ENCODE results near the gene VPS29. TPM values are rescaled to one million over a fixed set of nuclear protein-coding genes. Genes with fewer than 3 reads are reported as not detected.

Gene VPS29
- polyA plus RNA-seq, 1 donor from 2014 or later: 222 TPM

GRCh38 chr12:110516995-110517394 is 15.1 kb upstream of the VPS29 start:
- H3K79me2 ChIP-seq (replicated peaks; ENCODE audit: insufficient read depth, low read length): no peaks in the 10 kb centered on the region
- TF ChIP-seq EZH2 (IDR thresholded peaks at IDR 0.05; ENCODE audit: borderline replicate concordance, insufficient read depth, low read length, poor library complexity, severe bottlenecking) (no peak), EP300 (conservative IDR thresholded peaks at IDR 0.05; ENCODE audit: poor library complexity, severe bottlenecking) (no peak), CTCF (IDR thresholded peaks at IDR 0.05; ENCODE audit: poor library complexity, severe bottlenecking) (no peak), RAD21 (conservative IDR thresholded peaks at IDR 0.05) (no peak), SMC3 (conservative IDR thresholded peaks at IDR 0.05; ENCODE audit: poor library complexity) (no peak), MXI1 (conservative IDR thresholded peaks at IDR 0.05; ENCODE audit: poor library complexity, severe bottlenecking) (no peak), TAF1 (IDR thresholded peaks at IDR 0.05; ENCODE audit: low read depth) (no peak), POLR2AphosphoS5 (IDR thresholded peaks at IDR 0.05) (no peak), REST (IDR thresholded peaks at IDR 0.05; ENCODE audit: borderline replicate concordance) (no peak)
- H3K27ac ChIP-seq (ENCODE audit: low read length): no peak overlapping the region
- no peak overlapping the region for H3K9ac ChIP-seq (ENCODE audit: low read length)
- no peaks in the 10 kb centered on the region for H3K36me3 ChIP-seq (ENCODE audit: insufficient read depth, low read length)
- no peaks in the 10 kb centered on the region for H3K27me3 ChIP-seq (ENCODE audit: insufficient read depth, low read depth, low read length)
- no peaks in the 10 kb centered on the region for H4K20me1 ChIP-seq (ENCODE audit: insufficient read depth)
- no peak overlapping the region for H2AFZ ChIP-seq (ENCODE audit: low read depth, low read length)
- H3K9me2 ChIP-seq (ENCODE audit: insufficient read depth, low read length): no peaks in the 10 kb centered on the region
- no peak overlapping the region for H3K4me3 ChIP-seq (ENCODE audit: low read length)
- H3F3A ChIP-seq (ENCODE audit: insufficient read depth, low read length, poor library complexity, severe bottlenecking): no peaks in the 10 kb centered on the region
- H3K9me3 ChIP-seq (ENCODE audit: low read length): no peaks in the 10 kb centered on the region
- H3K4me2 ChIP-seq (ENCODE audit: low read length): no peak overlapping the region

- no peak overlapping the region for H3K9ac ChIP-seq (ENCODE audit: low read length)
- no peak overlapping the region for H2AFZ ChIP-seq (ENCODE audit: low read depth, low read length)
Measured at GRCh38 chr12:110514363-110514762, 12.5 kb upstream of the VPS29 start.

More at GRCh38 chr12:110514363-110514762, 12.5 kb upstream of the VPS29 start:
- Histone ChIP-seq H3K27ac (ENCODE audit: low read length) (no peak overlapping the region), H3K9me3 (ENCODE audit: low read length) (no peaks in the 10 kb centered on the region), H4K20me1 (ENCODE audit: insufficient read depth) (no peaks in the 10 kb centered on the region), H3K79me2 (replicated peaks; ENCODE audit: insufficient read depth, low read length) (no peaks in the 10 kb centered on the region), H3F3A (ENCODE audit: insufficient read depth, low read length, poor library complexity, severe bottlenecking) (no peaks in the 10 kb centered on the region), H3K4me3 (ENCODE audit: low read length) (no peak overlapping the region), H3K36me3 (ENCODE audit: insufficient read depth, low read length) (no peaks in the 10 kb centered on the region), H3K9me2 (ENCODE audit: insufficient read depth, low read length) (no peaks in the 10 kb centered on the region), H3K27me3 (ENCODE audit: insufficient read depth, low read depth, low read length) (no peaks in the 10 kb centered on the region), H3K4me2 (ENCODE audit: low read length) (no peak overlapping the region)
- TF ChIP-seq EP300 (conservative IDR thresholded peaks at IDR 0.05; ENCODE audit: poor library complexity, severe bottlenecking): no peak
- TF ChIP-seq POLR2AphosphoS5 (IDR thresholded peaks at IDR 0.05): no peak
- no peak for TF ChIP-seq SMC3 (conservative IDR thresholded peaks at IDR 0.05; ENCODE audit: poor library complexity)
- TF ChIP-seq EZH2 (IDR thresholded peaks at IDR 0.05; ENCODE audit: borderline replicate concordance, insufficient read depth, low read length, poor library complexity, severe bottlenecking): no peak
- TF ChIP-seq RAD21 (conservative IDR thresholded peaks at IDR 0.05): no peak
- TF ChIP-seq CTCF (IDR thresholded peaks at IDR 0.05; ENCODE audit: poor library complexity, severe bottlenecking): no peak
- no peak for TF ChIP-seq MXI1 (conservative IDR thresholded peaks at IDR 0.05; ENCODE audit: poor library complexity, severe bottlenecking)
- no peak for TF ChIP-seq TAF1 (IDR thresholded peaks at IDR 0.05; ENCODE audit: low read depth)
- TF ChIP-seq REST (IDR thresholded peaks at IDR 0.05; ENCODE audit: borderline replicate concordance): no peak
